ENCODE data around the gene LRRN3. TPM values are rescaled to one million over a fixed set of nuclear protein-coding genes. Genes with fewer than 3 reads are reported as not detected.

LRRN3 gene
- total RNA-seq, 1 donor from 2014 or later = not detected

DNA sequence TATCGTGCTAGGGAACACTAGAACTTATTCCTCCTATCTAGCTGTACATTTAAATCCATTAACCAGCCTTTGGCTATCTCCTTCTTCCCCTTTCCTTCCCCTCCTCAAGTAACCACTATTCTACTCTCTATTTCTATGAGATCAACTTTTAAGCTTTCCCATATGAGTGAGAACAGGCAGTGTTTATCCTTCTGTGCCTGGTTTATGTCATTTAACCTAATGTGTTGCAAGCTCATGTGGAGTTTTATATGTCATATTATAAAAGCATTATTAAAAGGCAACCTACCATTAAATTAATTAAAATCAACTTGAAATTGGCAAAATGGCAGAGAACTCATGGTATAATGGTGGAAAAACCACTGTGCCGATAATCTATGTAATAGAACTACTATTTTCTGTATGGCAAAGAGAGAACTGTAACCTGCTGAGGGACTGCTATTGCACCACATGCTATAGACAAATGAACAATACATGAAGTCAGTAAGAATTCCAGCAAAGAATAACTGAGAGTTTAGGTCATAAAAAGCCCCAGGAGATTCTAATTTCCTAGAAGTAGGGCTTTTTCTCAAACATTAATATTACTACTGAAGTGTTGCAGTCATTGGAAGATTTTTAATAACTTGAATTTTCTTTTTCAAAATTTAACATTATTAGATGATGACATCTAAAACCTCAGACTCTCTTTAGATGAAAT is 81.8 kb downstream of the LRRN3 start:
- FAIRE-seq (no peak), DNase-seq (ENCODE audit: low read depth) (peak; percentile 3)
- TF ChIP-seq, protein P1, sequence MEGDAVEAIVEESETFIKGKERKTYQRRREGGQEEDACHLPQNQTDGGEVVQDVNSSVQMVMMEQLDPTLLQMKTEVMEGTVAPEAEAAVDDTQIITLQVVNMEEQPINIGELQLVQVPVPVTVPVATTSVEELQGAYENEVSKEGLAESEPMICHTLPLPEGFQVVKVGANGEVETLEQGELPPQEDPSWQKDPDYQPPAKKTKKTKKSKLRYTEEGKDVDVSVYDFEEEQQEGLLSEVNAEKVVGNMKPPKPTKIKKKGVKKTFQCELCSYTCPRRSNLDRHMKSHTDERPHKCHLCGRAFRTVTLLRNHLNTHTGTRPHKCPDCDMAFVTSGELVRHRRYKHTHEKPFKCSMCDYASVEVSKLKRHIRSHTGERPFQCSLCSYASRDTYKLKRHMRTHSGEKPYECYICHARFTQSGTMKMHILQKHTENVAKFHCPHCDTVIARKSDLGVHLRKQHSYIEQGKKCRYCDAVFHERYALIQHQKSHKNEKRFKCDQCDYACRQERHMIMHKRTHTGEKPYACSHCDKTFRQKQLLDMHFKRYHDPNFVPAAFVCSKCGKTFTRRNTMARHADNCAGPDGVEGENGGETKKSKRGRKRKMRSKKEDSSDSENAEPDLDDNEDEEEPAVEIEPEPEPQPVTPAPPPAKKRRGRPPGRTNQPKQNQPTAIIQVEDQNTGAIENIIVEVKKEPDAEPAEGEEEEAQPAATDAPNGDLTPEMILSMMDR (IDR thresholded peaks at IDR 0.05; ENCODE audit: insufficient read depth, low read length, severe bottlenecking) = no peak
- Histone ChIP-seq H3K36me3 (ENCODE audit: control insufficient read depth, insufficient read depth, low read length) (no peaks in the 10 kb centered on the region), H3K27me3 (ENCODE audit: control insufficient read depth, insufficient read depth, low read length) (no peaks in the 10 kb centered on the region), H3K4me3 (ENCODE audit: low read depth, low read length) (no peak overlapping the region)

DNA sequence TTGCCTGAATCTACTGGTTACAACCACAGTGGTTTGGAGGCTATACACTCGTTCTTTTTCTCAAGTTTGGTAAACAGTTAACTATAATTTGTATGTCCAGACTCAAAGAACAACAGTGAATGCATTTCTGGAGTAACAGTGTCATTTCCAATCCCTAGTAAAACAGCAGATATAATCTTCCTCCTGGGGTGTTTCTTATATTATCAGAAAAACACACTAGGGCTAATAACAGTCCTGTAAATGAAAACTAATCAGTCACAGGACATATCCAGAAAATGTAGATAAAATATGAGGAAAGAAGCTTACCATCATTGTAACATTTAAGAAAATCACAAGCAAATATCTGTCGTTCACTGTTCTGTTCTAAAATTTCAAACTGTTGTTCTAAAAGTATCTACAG is 82.6 kb downstream of the LRRN3 start:
- TF ChIP-seq, protein P1 (IDR thresholded peaks at IDR 0.05; ENCODE audit: insufficient read depth, low read length, severe bottlenecking) = no peak
- DNase-seq (ENCODE audit: low read depth) (no peak), FAIRE-seq (no peak)
- H3K36me3 ChIP-seq (ENCODE audit: control insufficient read depth, insufficient read depth, low read length) = no peaks in the 10 kb centered on the region
- no peak overlapping the region for H3K4me3 ChIP-seq (ENCODE audit: low read depth, low read length)
- no peaks in the 10 kb centered on the region for H3K27me3 ChIP-seq (ENCODE audit: control insufficient read depth, insufficient read depth, low read length)

DNA sequence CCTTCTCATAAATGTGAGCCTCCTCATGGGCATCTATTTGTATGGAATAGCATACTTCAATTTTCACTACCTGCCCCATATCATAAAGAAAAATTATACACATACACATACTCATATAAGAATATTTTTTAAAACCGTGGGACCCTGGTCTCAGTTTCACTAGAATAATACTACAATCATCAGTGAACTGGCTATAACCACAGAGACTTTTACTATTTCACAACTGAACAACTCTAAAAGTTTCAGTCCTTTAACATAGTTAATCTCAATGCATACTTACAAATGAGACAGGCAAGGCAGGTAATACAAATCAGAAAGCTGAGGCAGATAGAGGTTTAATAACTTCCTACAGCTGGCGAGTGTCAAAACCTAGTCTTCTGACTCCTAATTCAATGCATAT is 83.1 kb downstream of the LRRN3 start:
- H3K4me3 ChIP-seq (ENCODE audit: low read depth, low read length) = no peak overlapping the region
- H3K27me3 ChIP-seq (ENCODE audit: control insufficient read depth, insufficient read depth, low read length) = no peaks in the 10 kb centered on the region
- DNase-seq (ENCODE audit: low read depth) (no peak), FAIRE-seq (no peak)
- TF ChIP-seq, protein P1 (IDR thresholded peaks at IDR 0.05; ENCODE audit: insufficient read depth, low read length, severe bottlenecking) = no peak
- no peaks in the 10 kb centered on the region for H3K36me3 ChIP-seq (ENCODE audit: control insufficient read depth, insufficient read depth, low read length)

DNA sequence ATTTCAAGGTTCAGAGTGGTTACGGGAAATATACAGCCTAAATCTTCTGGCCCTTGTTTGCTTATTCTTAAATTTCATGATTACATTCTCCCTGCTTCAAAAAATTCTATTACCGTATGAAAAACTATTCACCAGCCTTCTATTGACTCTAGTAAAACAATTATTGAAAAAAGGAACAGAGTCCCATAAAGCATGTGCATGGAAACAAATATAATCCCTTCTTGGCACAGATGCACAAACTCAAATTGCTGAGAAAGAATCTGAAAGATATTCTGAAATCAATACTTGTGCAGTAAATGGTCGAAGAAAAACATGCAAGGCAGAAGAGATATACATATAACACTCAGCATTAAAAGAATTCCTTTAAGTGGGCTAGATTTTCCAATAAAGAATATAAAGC is 83.6 kb downstream of the LRRN3 start:
- FAIRE-seq (no peak), DNase-seq (ENCODE audit: low read depth) (no peak)
- TF ChIP-seq, protein P1 (IDR thresholded peaks at IDR 0.05; ENCODE audit: insufficient read depth, low read length, severe bottlenecking) = no peak
- no peaks in the 10 kb centered on the region for H3K36me3 ChIP-seq (ENCODE audit: control insufficient read depth, insufficient read depth, low read length)
- no peak overlapping the region for H3K4me3 ChIP-seq (ENCODE audit: low read depth, low read length)
- H3K27me3 ChIP-seq (ENCODE audit: control insufficient read depth, insufficient read depth, low read length) = no peaks in the 10 kb centered on the region

All from bronchial epithelial cell (primary cell).